DND-41 (cell line): Measurements from ENCODE around the gene GALNT1.

Experiments used
- EZH2 ChIP-seq: IDR thresholded peaks from 3 replicates; pipeline ENCODE4 v1.6.1; 2012; ENCODE audit warnings: borderline replicate concordance, low read depth, mild to moderate bottlenecking, moderate library complexity, low read length, inconsistent platforms; ENCODE audit not compliant: severe bottlenecking
- TF ChIP-seq, protein P1 (sequence below): IDR thresholded peaks from 2 replicates; pipeline ENCODE4 v1.5.1; 2012; ENCODE audit warnings: borderline replicate concordance, low read length, moderate library complexity, mild to moderate bottlenecking; ENCODE audit not compliant: poor library complexity, severe bottlenecking; ENCODE audit errors: extremely low read depth

DNA sequence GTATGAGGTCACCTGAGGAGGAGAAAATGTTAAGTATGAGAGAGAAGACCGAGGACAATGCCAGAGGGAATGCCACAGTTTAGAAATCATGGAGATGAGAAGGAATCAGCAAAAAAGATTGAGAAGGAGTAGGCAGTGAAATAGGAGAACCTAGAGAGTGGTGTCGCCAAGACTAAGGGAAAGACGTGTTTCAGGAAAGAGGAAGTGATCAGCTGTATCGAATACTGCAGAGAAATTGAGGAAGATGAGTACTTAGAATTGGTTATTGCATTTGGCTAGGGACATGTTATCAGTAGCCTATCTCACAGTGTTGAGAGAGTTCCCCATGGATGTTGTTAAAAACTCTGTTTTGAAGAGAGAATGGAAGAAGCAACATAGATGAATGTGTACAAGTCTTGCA is 112.3 kb downstream of the GALNT1 start:
- TF ChIP-seq, protein P1, sequence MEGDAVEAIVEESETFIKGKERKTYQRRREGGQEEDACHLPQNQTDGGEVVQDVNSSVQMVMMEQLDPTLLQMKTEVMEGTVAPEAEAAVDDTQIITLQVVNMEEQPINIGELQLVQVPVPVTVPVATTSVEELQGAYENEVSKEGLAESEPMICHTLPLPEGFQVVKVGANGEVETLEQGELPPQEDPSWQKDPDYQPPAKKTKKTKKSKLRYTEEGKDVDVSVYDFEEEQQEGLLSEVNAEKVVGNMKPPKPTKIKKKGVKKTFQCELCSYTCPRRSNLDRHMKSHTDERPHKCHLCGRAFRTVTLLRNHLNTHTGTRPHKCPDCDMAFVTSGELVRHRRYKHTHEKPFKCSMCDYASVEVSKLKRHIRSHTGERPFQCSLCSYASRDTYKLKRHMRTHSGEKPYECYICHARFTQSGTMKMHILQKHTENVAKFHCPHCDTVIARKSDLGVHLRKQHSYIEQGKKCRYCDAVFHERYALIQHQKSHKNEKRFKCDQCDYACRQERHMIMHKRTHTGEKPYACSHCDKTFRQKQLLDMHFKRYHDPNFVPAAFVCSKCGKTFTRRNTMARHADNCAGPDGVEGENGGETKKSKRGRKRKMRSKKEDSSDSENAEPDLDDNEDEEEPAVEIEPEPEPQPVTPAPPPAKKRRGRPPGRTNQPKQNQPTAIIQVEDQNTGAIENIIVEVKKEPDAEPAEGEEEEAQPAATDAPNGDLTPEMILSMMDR: no peak
- TF ChIP-seq EZH2: no peak
